ENCODE results near the gene SLC6A8. TPM values are rescaled to one million over a fixed set of nuclear protein-coding genes. Genes with fewer than 3 reads are reported as not detected.
"Not testable (repeated sequence)": the region's sequence is repeated elsewhere in the genome, so short reads cannot be mapped to it uniquely, and the experiment has no call there.

Gene SLC6A8
- total and polyA plus RNA-seq, 7 experiments from 2014 or later = 0.10 to 2.6 (median 0.74) TPM; not detected in 1

DNA sequence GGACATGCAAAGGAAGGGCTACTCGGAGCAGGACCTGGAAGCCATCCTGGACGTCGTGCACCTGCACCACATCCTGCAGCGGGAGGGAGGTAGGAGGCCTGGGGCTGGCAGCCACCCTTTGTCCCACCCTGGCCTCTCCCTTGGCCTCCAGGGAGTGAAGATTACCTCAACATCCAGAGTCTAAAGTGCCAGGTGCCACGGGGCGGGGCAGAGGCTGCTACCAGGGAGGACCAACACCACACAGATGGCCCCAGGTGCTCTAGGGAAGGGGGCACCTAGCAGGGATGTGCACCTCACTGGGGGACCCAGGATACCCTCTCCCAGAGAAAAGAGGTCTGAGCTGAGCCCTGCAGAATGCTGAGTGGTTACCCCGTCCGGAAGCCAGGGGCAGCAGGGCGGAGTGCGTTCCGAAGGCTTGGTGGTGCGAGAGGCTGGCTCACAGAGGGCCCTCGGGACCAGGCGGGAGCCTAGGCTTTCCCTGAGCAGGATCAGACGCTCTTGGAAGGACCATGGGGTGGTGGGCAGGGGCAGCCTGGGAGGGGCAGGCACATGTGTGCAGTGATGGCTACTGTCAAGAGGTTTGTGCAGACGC lies 53.0 kb downstream of the SLC6A8 start:
- H3K4me1 Mint-ChIP-seq = peaks cover 0 to 35% (median 18%) of the 10 kb centered on the region in 7 donors
- H3K27me3 Mint-ChIP-seq = no peaks in the 10 kb centered on the region
- POLR2A ChIA-PET = no interaction called here
- peak overlapping the region; percentile 40 for H3K27ac ChIP-seq (ENCODE audit: low read depth, low read length)
- peaks cover 0 to 8% (median 0%) of the 10 kb centered on the region in 3 experiments for H3K36me3 ChIP-seq (ENCODE audit: control insufficient read depth in 2 of 3, insufficient read depth in 3 of 3, low read length in 3 of 3)
- H3K4me1 ChIP-seq (ENCODE audit: control insufficient read depth in 2 of 2, insufficient read depth in 2 of 2, low read length in 2 of 2) = peaks cover 5 to 17% of the 10 kb centered on the region in 2 donors
- no peak for ATAC-seq
- intact Hi-C loops (cut with micrococcal nuclease) = loop anchor here in 1 of 2 donors (1.0 kb wide), 1 partner anchor 16 kb away; the partner anchor contains the start of genes ABCD1 and BCAP31
- no peaks in the 10 kb centered on the region for H3K9me3 ChIP-seq (ENCODE audit: control insufficient read depth in 2 of 3, low read length in 3 of 3)
- H3K4me3 ChIP-seq (ENCODE audit: low read length) = no peak overlapping the region
- H3K27ac Mint-ChIP-seq = peak overlapping the region; percentile 30 to 91 (median 78)
- H3K27me3 ChIP-seq (ENCODE audit: control insufficient read depth in 2 of 2, insufficient read depth in 2 of 2, low read length in 2 of 2) = no peaks in the 10 kb centered on the region
- H3K9me3 Mint-ChIP-seq = no peaks in the 10 kb centered on the region
- CTCF ChIA-PET = no interaction called here
- H3K4me3 Mint-ChIP-seq = peak overlapping the region in 9 of 10 donors; percentile 65 to 86 (median 76)
- peaks cover 0 to 6% (median 0%) of the 10 kb centered on the region in 5 donors for H3K36me3 Mint-ChIP-seq
- DNase-seq = no peak

DNA sequence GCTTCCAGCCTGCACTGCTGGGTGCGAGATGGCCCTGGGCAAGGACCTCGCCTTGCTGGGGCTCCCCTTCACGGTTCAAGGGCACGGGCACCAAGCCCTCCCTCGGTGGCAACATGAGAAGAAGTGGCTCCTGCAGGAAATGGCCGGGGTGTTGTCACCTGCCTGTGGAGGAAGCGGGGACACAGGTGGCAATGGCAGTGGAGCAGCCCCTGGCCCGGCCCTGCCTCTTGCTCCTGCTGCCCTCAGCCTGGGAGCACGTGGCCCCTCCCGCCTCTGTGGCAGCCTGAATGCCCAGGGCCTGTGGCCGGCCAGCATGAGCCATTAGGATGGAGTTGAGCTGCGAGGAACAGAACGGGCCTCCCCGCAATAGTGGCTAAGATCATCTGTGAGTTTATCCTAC lies 53.7 kb downstream of the SLC6A8 start:
- peaks cover 5 to 17% of the 10 kb centered on the region in 2 donors for H3K4me1 ChIP-seq (ENCODE audit: control insufficient read depth in 2 of 2, insufficient read depth in 2 of 2, low read length in 2 of 2)
- DNase-seq = no peak
- POLR2A ChIA-PET = no interaction called here

DNA sequence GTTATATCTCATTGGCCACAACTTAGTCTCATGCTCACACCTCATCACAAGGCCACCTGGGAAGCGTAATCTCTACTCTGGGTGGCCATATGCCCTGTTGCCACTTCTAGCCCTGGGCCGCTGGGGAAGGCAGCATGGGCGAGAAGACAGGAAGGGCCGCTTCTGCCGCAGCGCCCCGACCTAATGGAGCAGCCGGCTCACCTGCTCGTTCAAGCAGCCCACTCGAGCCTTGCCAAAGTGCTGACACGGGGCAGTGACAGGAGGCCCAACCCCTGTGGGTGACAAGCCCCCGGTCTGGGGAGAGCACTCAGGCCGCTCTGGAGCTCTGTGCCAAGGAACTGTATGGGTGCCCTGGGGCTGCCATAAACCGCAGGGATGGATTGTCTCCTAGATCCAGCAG lies 54.4 kb downstream of the SLC6A8 start:
- H3K27me3 Mint-ChIP-seq; H3K27ac ChIP-seq (ENCODE audit: low read depth, low read length); H3K9me3 Mint-ChIP-seq; H3K27me3 ChIP-seq (ENCODE audit: control insufficient read depth in 2 of 2, insufficient read depth in 2 of 2, low read length in 2 of 2); H3K9me3 ChIP-seq (ENCODE audit: control insufficient read depth in 2 of 3, low read length in 3 of 3); H3K36me3 Mint-ChIP-seq; H3K4me3 ChIP-seq (ENCODE audit: low read length); CTCF ChIA-PET; H3K4me3 Mint-ChIP-seq; POLR2A ChIA-PET; ATAC-seq; intact Hi-C loops (cut with micrococcal nuclease); DNase-seq; H3K36me3 ChIP-seq (ENCODE audit: control insufficient read depth in 2 of 3, insufficient read depth in 3 of 3, low read length in 3 of 3): not testable (repeated sequence)
- peaks cover 0 to 35% (median 17%) of the 10 kb centered on the region in 7 donors for H3K4me1 Mint-ChIP-seq
- peaks cover 5 to 17% of the 10 kb centered on the region in 2 donors for H3K4me1 ChIP-seq (ENCODE audit: control insufficient read depth in 2 of 2, insufficient read depth in 2 of 2, low read length in 2 of 2)
- H3K27ac Mint-ChIP-seq = peak overlapping the region in 1 of 9 donors; percentile 76

More for the DNA sequence above, 53.7 kb downstream of the SLC6A8 start:
- Mint-ChIP-seq H3K27me3 (peaks cover 0 to 5% (median 0%) of the 10 kb centered on the region in 5 donors), H3K27ac (peak overlapping the region in 8 of 9 donors; percentile 30 to 91 (median 60)), H3K9me3 (no peaks in the 10 kb centered on the region), H3K4me3 (peak overlapping the region in 8 of 10 donors; percentile 49 to 86 (median 74)), H3K36me3 (peaks cover 0 to 6% (median 0%) of the 10 kb centered on the region in 5 donors), H3K4me1 (peaks cover 0 to 35% (median 17%) of the 10 kb centered on the region in 7 donors)
- no peak for ATAC-seq
- CTCF ChIA-PET = no interaction called here
- no peak overlapping the region for H3K4me3 ChIP-seq (ENCODE audit: low read length)
- H3K9me3 ChIP-seq (ENCODE audit: control insufficient read depth in 2 of 3, low read length in 3 of 3) = no peaks in the 10 kb centered on the region
- H3K36me3 ChIP-seq (ENCODE audit: control insufficient read depth in 2 of 3, insufficient read depth in 3 of 3, low read length in 3 of 3) = peaks cover 0 to 8% (median 0%) of the 10 kb centered on the region in 3 experiments
- H3K27ac ChIP-seq (ENCODE audit: low read depth, low read length) = no peak overlapping the region
- intact Hi-C loops (cut with micrococcal nuclease) = no loop called here
- no peaks in the 10 kb centered on the region for H3K27me3 ChIP-seq (ENCODE audit: control insufficient read depth in 2 of 2, insufficient read depth in 2 of 2, low read length in 2 of 2)

DNA sequence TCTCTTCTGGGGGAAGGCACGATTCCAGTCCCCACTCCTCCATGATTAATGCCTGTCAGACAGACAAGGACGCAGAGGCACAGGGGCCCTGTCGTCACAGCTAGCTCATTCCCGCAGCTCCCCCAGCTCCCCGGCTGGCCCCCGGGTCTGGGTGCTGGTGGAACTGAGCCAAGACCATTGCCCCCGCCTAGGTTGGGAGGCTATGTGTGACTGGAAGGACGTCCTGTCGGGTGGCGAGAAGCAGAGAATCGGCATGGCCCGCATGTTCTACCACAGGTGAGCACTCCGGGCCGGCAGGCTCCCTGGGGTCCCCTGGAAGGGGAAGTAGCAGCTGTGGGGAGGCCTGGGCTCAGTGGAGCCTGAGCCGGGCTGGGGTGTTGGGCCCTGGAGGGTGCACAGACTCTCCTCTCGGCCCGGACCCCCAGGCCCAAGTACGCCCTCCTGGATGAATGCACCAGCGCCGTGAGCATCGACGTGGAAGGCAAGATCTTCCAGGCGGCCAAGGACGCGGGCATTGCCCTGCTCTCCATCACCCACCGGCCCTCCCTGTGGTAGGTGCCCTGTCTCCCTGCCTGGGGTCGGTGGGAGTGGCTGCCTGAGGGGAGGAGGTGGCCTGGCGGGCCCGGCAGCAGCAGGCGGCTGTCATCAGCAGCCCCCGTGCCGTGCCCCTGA lies 55.2 kb downstream of the SLC6A8 start:
- H3K27ac ChIP-seq (ENCODE audit: low read depth, low read length); H3K36me3 Mint-ChIP-seq; H3K27me3 Mint-ChIP-seq; ATAC-seq; H3K4me3 ChIP-seq (ENCODE audit: low read length); DNase-seq; H3K27me3 ChIP-seq (ENCODE audit: control insufficient read depth in 2 of 2, insufficient read depth in 2 of 2, low read length in 2 of 2); CTCF ChIA-PET; POLR2A ChIA-PET; intact Hi-C loops (cut with micrococcal nuclease); H3K9me3 ChIP-seq (ENCODE audit: control insufficient read depth in 2 of 3, low read length in 3 of 3); H3K36me3 ChIP-seq (ENCODE audit: control insufficient read depth in 2 of 3, insufficient read depth in 3 of 3, low read length in 3 of 3); H3K9me3 Mint-ChIP-seq; H3K4me3 Mint-ChIP-seq: not testable (repeated sequence)
- Mint-ChIP-seq H3K4me1 (peaks cover 0 to 35% (median 17%) of the 10 kb centered on the region in 7 donors), H3K27ac (peak overlapping the region in 1 of 9 donors; percentile 17)
- peaks cover 5 to 17% of the 10 kb centered on the region in 2 donors for H3K4me1 ChIP-seq (ENCODE audit: control insufficient read depth in 2 of 2, insufficient read depth in 2 of 2, low read length in 2 of 2)

DNA sequence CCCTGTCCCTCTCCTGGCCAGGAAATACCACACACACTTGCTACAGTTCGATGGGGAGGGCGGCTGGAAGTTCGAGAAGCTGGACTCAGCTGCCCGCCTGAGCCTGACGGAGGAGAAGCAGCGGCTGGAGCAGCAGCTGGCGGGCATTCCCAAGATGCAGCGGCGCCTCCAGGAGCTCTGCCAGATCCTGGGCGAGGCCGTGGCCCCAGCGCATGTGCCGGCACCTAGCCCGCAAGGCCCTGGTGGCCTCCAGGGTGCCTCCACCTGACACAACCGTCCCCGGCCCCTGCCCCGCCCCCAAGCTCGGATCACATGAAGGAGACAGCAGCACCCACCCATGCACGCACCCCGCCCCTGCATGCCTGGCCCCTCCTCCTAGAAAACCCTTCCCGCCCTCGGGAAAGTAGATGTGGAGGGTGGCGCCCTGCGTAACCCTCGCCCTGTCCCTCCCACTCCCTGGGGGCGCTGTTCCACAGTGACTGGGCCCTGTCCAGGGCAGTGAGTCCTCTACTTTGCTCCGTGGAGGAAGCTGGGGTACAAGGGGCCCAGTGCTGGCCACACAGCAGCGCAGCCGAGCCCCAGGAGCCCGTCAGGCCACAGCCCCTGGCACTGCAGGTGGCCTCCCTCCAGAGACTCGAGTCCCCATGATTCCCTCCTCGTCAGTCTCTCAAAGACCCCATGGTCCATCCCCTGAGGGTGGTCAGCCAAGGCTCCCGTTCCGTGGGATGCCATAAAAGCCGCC lies 55.9 kb downstream of the SLC6A8 start:
- H3K9me3 Mint-ChIP-seq; H3K27ac ChIP-seq (ENCODE audit: low read depth, low read length); CTCF ChIA-PET; H3K36me3 Mint-ChIP-seq; H3K36me3 ChIP-seq (ENCODE audit: control insufficient read depth in 2 of 3, insufficient read depth in 3 of 3, low read length in 3 of 3); ATAC-seq; H3K27me3 ChIP-seq (ENCODE audit: control insufficient read depth in 2 of 2, insufficient read depth in 2 of 2, low read length in 2 of 2); H3K4me3 ChIP-seq (ENCODE audit: low read length); H3K27me3 Mint-ChIP-seq; DNase-seq; POLR2A ChIA-PET; H3K27ac Mint-ChIP-seq; intact Hi-C loops (cut with micrococcal nuclease); H3K4me3 Mint-ChIP-seq; H3K9me3 ChIP-seq (ENCODE audit: control insufficient read depth in 2 of 3, low read length in 3 of 3): not testable (repeated sequence)
- peaks cover 5 to 17% of the 10 kb centered on the region in 2 donors for H3K4me1 ChIP-seq (ENCODE audit: control insufficient read depth in 2 of 2, insufficient read depth in 2 of 2, low read length in 2 of 2)
- H3K4me1 Mint-ChIP-seq = peaks cover 0 to 35% (median 17%) of the 10 kb centered on the region in 7 donors

DNA sequence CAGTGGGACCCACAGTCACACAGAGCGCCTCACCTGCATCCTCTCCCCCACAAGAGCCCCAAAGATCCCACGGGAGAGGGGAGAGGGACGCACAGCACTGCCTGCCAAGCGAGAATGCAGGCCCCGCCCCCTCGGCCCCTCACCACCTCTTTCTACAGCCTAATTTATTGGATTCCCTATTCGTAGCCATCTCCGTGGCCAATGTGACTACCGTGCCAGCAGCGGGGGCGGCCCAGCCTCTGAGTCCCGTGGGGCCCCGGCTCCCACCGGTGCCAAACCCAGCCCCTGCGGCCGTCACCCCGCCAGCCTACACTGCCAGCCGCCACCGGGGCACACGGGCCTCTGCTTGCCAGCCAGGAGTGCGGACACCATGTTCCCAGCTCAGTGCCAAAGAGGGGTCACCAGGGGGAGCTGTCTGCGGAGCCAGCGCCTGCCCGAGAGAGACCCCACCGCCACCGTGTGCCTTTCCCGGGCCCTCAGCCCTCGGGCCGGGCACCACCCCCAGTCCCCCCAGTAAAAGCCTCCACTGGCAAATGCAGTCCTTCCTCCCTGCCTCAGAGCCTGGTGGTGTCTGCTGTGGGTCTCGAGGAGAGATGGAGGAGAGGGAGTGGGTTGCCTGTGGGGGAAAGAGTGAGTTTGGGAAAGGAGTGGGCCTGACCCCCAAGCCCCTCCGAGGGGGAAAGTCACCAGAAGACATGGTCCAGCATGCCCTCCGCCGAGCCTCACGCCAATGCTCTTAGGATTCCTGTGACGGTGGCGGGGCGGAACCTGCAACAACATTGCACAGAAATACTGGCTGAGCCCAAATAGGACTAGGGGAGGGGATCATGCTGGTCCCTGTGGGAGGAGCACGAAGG lies 56.7 kb downstream of the SLC6A8 start:
- Mint-ChIP-seq H3K27me3 (peaks cover 0 to 7% (median 0%) of the 10 kb centered on the region in 5 donors), H3K4me3 (peak overlapping the region in 9 of 10 donors; percentile 14 to 73 (median 48)), H3K9me3 (no peaks in the 10 kb centered on the region), H3K4me1 (peaks cover 0 to 27% (median 15%) of the 10 kb centered on the region in 7 donors), H3K36me3 (peaks cover 0 to 6% (median 0%) of the 10 kb centered on the region in 5 donors), H3K27ac (peak overlapping the region in 1 of 9 donors; percentile 60)
- intact Hi-C loops (cut with micrococcal nuclease) = no loop called here
- Histone ChIP-seq H3K27ac (ENCODE audit: low read depth, low read length) (no peak overlapping the region), H3K4me1 (ENCODE audit: control insufficient read depth in 2 of 2, insufficient read depth in 2 of 2, low read length in 2 of 2) (peaks cover 5 to 14% of the 10 kb centered on the region in 2 donors), H3K9me3 (ENCODE audit: control insufficient read depth in 2 of 3, low read length in 3 of 3) (no peaks in the 10 kb centered on the region), H3K27me3 (ENCODE audit: control insufficient read depth in 2 of 2, insufficient read depth in 2 of 2, low read length in 2 of 2) (no peaks in the 10 kb centered on the region), H3K36me3 (ENCODE audit: control insufficient read depth in 2 of 3, insufficient read depth in 3 of 3, low read length in 3 of 3) (no peaks in the 10 kb centered on the region), H3K4me3 (ENCODE audit: low read length) (no peak overlapping the region)
- DNase-seq (peak in 3 of 9 donors; percentile 34 to 37 (median 35)), ATAC-seq (no peak)
- POLR2A ChIA-PET = no interaction called here
- CTCF ChIA-PET = no interaction called here
